GM10266 (cell line): Measurements from ENCODE around the gene SPOPL.
"Not testable (repeated sequence)": the region's sequence is repeated elsewhere in the genome, so short reads cannot be mapped to it uniquely, and the experiment has no call there.

ENCODE experiments used
- DNase-seq: peaks from one replicate; pipeline ENCODE4 v3.0.0; 2012; ENCODE audit errors: extremely low spot score
- CTCF ChIP-seq: IDR thresholded peaks from 2 replicates; pipeline ENCODE4 v1.5.1; 2012; ENCODE audit warnings: mild to moderate bottlenecking, low read depth; ENCODE audit not compliant: control insufficient read depth, insufficient read depth; ENCODE audit errors: missing control alignments

The SPOPL gene

GRCh38 chr2:138531913-138532312, 30.3 kb downstream of the SPOPL start:
- DNase-seq, result no peak
- no peak for TF ChIP-seq CTCF

GRCh38 chr2:138534791-138535190, 33.2 kb downstream of the SPOPL start:
- DNase-seq, result no peak
- TF ChIP-seq CTCF, result no peak

GRCh38 chr2:138536302-138536701, 34.7 kb downstream of the SPOPL start:
- no peak for TF ChIP-seq CTCF
- DNase-seq, result peak; percentile 32

GRCh38 chr2:138536740-138537139, 35.2 kb downstream of the SPOPL start:
- DNase-seq, result no peak
- TF ChIP-seq CTCF, result no peak

GRCh38 chr2:138537170-138537915, 35.8 kb downstream of the SPOPL start:
- TF ChIP-seq CTCF, result no peak
- DNase-seq, result no peak

- DNase-seq, result not testable (repeated sequence)
These were observed 42.6 kb downstream of the SPOPL start for GRCh38 chr2:138544206-138544605.

- DNase-seq, result no peak
- no peak for TF ChIP-seq CTCF
These were observed 47.2 kb downstream of the SPOPL start for GRCh38 chr2:138548796-138549195.

GRCh38 chr2:138550172-138550571, 48.6 kb downstream of the SPOPL start:
- no peak for DNase-seq
- TF ChIP-seq CTCF, result no peak
